NCI-H460 (cell line): ENCODE data around the gene STXBP5. TPM values are rescaled to one million over a fixed set of nuclear protein-coding genes. Genes with fewer than 3 reads are reported as not detected.
"Not testable (repeated sequence)": the region's sequence is repeated elsewhere in the genome, so short reads cannot be mapped to it uniquely, and the experiment has no call there.

Experiments used
- DNase-seq: peaks from one replicate; pipeline ENCODE4 v3.0.0-alpha.2; 2016; ENCODE audit warnings: low read depth; ENCODE audit errors: extremely low read depth
- total RNA-seq: library from RNA; depleted of rRNA; stranded (reverse); fragments of >200 nt; shearing (Covaris generic); gene quantifications from 2 replicates; pipeline ENCODE4 v1.2.3, GENCODE V29; 2014

Gene STXBP5
- total RNA-seq, 1 experiment from 2014 or later = 22.5 TPM

DNA sequence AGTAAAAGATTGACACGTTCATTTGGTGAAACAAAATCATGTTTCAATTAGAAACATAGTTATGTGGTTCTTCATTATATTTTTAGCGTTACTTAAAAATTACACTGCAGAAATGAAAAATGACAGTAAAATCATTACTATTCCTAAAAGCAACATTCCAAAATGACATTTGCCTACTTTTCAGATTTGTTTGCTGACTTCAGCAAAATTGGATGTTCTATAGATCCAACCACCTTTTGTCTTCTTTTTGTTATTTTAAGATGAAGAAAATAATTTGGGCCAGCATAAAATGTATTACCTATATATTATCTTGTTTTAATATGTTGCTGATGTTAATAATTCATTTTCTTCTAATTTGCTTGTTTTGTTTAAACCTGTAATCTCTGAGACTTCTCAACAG, 30.5 kb downstream of the STXBP5 start:
- DNase-seq = no peak

DNA sequence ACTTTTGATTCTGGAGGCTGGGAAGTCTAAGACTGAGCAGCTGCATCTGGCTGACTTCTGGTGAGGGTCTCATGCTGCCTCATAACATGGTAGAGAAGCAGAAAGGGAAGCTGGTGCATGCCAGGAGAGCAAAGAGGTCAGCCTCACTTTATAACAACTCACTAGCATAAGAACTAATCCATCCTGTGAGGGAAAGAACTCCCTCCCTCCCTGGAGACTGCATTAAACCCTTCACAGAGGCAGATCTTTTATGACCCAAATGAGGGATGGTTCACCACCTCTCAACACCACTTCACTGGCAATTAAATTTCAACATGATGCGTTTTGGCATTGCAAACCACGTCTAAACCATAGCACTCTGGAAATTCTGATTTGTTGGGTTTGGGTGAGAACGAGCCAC, 33.9 kb downstream of the STXBP5 start:
- no peak for DNase-seq

DNA sequence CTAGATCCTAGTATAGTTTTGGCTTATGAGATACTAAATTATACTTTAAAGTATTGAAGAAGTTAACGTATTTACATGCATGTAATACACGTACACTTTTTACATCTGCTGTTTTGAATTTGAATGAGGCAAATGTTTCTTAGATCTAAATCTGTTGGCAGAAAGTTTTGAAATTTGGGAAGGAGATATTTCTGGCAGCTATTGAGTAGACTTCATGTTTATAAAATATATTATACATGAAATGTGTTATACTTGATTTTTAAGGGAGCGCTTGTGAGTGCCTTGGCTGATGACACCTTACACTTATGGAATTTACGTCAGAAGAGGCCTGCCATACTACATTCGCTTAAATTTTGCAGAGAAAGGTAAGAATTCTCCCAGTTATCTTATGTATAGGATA, 34.7 kb downstream of the STXBP5 start:
- DNase-seq = no peak

DNA sequence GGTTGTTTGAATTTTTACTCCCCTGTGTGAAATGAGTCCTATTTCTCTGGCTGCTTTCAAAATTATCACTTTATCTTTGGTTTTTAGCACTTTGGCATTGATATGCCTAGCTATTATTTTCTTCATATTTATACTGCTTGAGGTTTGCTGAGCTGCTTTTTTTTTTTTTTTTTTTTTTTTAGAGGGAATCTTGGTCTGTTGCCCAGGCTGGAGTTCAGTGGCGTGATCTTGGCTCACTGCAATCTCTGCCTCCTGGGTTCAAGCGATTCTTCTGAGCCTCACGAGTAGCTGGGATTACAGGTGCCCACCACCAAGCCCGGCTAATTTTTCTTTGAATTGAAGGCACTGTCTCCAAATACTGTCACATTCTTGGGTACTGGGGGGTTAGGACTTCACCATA, 40.6 kb downstream of the STXBP5 start:
- no peak for DNase-seq

DNA sequence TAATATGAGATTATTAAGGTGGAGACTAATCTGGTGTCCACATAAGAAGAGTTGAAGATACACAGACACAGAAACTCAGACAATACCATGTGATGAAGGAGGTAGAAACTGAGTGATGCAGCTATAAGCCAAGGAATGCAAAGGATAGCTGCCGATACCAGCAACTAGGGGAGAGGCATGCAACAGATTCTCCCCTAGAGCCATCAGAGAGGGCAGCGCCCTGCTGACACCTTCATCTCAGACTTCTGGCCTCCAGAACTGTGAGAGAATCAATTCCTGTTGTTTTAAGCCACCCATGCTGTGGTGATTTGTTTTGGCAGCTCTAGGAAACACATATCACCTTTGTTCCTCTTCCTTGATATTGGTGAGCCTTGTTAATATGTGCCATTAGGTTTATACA, 41.5 kb downstream of the STXBP5 start:
- DNase-seq = no peak

DNA sequence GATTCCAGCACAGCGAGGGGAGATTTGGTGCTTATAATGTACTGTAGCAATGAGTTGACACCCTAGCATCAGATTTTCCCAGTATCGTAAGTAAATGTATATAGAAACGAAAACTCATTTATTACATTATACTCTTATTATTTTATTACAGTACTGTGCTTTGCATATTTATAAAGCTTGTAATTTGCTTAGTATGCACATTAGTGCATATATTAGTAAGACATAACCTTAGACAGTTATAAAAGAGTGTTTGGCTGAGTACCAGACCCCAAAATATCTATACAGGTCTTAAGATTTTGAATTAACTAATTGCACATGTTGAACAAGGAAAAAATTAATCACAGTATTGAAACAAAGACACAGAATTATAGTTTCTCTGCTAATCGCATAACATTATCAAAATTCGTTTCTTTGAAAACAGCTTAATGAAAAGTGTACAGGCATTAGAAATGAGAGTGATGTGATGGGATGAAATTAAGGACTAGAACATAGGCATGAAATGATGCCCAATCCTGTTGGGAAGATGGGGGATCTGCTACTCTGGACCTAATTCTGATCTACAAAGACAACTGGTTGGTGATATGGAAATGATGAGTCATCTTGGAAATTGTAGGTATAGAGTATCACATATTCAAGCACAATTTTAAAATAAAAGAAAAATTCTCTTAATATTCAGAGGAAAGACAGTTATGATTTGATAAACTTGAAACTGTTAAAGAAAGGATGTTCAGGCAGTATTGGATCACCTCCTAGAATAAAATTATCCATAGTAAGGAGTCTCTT, 42.8 kb downstream of the STXBP5 start:
- no peak for DNase-seq

DNA sequence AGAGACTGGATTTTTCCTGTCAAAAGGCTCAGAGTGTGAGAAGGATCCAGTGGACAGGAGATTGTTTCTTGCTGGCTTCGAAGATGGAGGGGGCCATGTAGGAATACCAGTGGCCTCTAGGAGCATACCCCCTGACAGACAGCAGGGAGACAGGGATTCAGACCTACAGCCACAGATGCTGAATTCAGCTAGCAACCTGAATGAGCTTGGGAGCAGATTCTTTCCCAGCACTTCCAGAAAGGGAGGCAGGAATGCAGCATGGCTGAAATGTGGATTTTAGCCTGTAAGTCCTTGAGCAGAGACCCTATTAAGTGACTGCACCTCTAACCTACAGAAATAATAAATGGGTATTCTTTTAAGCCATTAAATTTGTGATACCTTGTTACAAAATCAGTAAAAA, 44.6 kb downstream of the STXBP5 start:
- no peak for DNase-seq

DNA sequence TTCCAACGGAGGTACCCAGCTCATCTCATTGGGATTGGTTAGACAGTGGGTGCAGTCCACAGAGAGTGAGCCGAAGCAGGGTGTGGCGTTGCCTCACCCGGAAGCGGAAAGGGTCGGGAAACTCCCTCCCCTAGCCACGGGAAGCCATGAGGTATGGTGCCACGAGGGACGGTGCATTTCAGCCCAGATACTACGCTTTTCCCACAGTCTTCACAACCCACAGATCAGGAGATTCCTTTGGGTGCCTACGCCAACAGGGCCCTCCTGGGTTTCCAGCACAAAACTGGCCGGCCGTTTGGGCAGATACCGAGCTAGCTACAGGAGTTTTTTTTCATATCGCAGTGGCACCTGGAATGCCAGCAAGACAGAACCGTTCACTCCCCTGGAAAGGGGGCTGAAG, 46.9 kb downstream of the STXBP5 start:
- DNase-seq = no peak

DNA sequence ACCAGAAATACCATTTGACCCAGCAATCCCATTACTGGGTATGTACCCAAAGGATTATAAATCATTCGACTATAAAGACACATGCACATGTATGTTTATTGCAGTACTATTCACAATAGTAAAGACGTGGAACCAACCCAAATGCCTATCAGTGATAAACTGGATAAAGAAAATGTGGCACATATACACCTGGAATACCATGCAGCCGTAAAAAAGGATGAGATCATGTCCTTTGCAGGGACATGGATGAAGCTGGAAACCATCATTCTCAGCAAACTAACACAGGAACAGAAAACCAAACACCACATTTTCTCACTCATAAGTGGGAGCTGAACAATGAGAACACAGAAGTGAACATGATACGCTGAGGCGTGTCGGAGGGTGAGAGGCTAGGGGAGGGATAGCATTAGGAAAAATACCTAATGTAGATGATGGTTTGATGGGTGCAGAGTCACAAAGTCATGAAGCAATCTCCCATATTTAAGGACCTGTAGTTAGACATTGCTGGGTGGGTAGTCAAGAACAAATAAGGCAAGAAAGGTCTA, 50.8 kb downstream of the STXBP5 start:
- DNase-seq = not testable (repeated sequence)

DNA sequence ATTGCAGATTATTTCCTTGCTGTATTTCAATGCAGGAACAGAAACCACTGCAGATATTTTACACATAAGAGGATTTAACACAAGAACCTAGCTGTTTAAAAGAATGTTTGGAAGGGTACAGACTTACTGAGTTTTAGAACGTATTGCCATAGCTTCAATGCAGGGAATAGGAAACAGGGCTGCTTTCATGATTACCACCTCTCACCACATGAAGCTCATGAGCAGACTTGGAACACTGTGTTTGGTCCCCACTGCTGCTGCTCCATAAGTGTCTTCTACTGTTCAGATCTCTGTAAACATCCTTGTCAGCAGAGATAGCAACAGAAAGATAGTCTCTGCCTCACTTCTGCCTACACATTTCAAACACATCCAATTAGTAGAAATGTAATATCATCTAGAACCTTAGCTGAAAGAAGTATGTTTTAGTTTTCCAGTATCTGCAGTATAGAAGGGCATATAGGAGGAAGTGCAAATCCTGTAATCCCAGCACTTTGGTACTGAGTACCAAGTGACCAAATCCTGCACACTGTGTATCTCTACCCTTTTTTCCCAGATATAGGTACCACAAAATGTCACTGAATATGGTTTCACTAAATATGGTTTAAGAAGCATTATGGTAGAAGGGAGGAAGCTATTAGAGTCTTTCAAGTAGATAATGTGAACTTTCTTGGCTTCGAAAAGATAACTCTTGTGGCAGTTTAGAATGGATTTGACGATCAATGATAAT, 51.9 kb downstream of the STXBP5 start:
- no peak for DNase-seq

DNA sequence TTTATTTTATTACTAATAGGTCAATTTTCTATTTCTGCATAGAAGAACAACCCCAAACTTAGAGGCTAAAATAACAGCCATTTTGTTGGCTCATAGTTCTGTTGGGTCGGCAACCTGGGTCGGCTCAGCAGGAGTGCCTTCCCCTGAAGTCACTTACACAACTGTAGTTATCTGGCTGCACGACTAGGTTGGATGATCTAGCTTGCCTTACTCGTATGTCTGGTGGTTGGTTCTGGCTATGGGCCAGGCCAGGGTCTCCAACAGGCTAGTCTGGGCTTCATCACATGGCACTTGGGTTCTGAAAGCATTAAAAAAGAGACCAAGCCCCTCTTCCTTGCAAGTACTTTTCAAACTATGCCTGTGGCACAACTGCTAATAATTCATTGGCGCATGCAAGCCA, 53.5 kb downstream of the STXBP5 start:
- DNase-seq = no peak

DNA sequence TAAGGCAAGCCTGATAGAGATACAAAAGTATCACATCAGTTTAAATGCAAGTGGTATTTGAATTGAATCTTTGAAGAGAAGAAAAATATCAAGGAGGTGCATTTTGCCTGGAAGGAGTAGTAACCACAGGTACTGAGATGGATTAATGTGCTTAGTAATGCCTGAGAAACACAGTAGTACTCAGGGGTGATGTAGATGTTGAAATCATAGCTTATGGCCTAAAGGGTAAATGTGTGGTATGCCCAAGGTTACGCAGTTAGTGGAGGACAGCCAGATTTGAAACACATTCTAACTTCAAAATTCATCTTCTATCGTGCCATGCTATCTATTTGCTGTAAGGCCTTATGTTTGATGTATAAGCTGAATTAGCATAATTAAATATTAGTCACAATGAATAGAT, 55.9 kb downstream of the STXBP5 start:
- no peak for DNase-seq

DNA sequence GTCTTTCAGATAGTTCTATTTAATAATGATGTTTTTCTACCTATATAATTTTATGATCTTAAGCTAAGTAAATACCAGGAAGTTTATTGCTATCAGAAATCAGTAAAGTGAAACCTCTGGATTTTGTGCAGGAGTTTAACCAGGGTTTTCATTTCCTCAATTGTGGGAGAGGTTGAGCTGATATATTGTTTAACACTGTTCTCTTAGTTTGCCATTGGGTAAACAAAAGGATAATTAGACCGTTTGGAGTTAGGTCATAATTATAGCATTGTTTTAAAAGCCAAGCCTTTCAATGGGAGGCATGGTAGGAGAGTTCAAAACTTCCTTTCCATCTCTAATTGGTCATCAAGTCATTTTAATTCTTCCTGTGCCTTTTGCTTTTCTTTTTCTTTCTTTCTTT, 58.7 kb downstream of the STXBP5 start:
- DNase-seq = no peak

DNA sequence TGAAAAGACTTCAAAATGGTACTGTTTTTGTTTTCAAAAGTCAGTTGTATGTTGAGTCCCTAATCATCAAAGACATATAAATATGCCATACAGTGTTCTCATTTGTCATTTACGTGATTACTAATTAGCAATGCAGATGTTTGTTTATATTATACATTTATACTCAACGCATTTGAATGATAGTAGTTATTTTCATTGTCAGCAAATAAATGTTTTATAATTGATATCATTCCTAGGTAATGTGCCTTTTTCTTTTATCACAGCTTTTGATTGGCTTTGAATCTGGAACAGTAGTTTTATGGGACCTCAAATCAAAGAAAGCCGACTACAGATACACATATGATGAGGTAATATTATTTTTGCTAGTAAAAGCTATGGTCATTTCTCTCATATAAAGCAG, 62.6 kb downstream of the STXBP5 start:
- DNase-seq = no peak

DNA sequence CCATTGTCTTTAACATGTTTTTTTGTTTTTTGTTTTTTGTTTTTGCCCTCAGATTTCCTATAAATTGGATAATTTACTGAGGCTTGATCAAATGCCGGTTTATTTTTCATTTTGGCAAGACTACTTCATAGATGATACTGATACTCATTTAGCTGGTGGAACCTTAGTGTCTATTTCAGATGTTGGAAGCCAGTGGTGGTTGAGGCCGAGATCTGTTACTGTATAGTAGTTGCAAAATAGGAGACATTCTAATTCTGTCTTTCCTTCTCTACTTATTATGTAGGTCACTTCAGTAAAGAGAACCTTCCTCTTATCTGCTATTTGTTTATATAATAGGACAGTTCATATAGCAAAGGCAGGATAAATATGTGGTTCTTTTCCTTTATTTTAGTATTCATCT, 63.4 kb downstream of the STXBP5 start:
- no peak for DNase-seq

DNA sequence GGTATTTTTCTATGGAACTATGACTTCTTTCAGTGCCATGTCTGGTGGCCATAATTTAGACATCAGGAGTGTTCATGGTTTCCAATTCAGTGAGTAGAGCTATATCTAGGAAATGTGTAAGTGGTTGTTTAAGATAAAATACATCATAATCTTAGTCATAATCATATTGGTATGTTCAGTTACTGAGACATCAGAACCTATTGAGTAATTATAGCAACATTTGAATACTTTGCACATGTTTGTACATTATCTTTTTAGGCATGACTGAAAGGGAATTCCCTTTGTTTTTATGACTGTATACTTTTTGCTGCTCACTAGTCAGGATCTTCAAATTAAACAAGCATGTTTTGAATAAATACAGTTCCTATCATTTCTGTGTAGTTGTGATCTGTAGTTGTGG, 64.0 kb downstream of the STXBP5 start:
- DNase-seq = no peak

DNA sequence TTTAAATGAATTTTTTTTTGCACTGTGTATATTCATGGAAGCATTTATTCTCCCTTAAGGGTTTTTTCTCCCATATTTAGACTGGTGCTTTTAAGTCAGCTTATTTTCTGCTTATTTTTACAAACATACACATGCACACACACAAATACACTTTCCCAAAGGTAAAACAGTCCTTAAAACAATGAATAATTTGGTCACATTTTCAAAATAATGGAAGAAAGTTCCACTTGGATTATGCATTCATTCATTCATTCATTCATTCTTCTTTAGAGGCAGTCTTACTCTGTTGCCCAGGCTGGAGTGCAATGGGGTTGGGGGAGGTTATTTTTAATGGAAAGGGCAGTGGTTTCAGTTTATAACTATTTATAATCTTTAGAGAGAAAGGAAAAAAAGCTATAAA, 69.8 kb downstream of the STXBP5 start:
- no peak for DNase-seq

DNA sequence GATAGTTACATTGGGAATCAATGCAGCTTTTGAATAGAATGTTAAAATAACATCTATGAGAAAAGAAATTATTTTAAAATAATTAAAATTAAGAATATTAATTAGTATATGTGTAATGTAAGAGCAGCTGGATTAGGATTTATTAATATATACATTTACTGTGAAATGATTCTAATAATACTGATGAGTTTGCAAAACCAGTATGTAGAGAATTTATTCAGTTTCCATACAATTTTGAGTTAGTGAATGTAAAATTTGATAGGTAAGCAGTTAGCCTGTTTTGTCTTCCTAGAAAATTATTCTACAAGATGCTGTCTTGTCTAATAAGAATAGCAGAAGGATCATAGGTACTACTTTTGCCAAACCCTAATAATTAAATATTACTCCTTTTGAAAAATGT, 70.6 kb downstream of the STXBP5 start:
- no peak for DNase-seq

DNA sequence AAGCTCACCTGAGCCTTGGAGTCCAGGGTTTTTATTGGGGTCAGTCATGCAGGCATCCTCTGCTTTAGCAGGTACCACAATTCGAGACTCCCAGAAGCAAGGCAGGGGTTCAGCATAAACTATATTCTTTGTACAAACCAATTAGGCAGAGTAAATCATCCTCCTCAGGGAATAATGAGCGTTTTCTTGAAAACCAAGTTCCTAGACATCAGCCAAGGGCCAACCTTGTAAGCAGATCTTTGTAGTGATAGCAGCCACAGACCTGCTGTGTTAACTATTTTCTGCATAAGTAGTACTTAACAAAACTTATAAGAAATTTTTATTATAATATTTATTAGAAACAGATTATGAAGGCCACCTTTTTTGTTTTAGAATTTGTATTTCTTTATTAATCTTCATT, 74.7 kb downstream of the STXBP5 start:
- no peak for DNase-seq

DNA sequence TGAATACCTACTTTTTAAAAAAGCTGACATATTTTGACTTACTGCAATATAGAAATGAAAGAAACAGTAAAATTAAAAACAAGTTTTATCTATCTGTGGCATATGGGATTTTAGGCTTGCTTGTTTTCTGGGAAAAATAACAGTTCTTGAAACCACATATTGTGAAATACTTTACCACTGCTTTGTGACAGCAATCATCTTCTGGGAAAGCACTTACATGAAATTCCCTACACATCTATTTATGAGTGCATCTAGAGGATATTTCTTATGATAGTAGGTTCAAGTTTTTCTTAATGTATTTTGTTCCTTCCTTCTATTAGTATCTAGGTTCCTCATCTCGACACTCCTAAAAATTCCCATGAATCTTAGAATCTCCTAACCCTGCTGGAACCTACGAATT, 75.2 kb downstream of the STXBP5 start:
- no peak for DNase-seq

DNA sequence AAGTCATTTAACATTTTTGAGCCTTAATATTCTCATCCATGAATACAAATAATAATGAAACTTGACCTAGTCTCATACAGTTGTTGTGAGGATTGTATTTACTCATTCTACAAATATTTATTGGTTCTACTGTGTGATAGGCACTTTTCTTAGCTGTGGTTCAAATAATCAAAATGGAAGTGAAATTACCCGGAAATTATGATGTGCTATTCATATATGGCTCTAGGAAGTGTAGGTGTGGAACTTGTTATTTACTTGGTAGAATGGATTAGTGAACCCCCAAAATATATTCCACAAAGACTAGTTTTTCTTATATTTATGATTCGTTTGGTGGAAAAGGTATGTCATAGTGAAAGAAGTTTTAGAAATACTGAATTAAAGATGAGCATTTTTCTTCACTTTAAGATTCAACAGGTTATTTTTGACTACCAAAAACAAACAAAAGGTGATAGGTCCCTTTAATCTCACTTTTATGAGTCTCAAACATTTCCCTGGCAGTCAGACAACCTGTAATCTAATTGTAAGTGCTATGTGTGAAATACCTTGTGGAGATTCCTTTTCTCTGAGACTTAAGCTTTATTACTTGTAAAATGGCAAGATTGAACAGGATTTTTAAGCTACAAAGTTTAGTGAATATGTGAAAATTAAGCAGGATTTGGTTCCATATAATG, 77.8 kb downstream of the STXBP5 start:
- no peak for DNase-seq

DNA sequence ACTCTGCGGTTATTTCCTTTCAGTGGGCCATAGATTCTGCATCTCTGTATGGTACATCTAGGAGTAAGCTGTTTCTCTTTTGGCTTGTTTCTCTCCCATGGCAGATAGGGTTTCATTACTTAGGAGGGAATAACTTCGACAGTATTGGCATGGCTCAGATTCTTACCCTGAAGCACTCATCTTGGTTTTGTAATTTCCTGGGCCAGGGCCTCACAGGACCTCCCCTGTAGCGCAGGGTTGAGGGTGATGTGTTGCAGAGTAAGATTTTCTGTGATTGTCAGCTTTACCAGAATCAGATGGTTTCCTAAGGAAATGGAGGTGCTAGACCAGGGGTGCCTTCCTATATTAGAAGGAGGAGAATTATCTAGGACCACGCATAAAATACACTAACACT, 78.3 kb downstream of the STXBP5 start:
- DNase-seq = no peak
